Measurements from ENCODE around the gene LPAR3.

LPAR3 gene

DNA sequence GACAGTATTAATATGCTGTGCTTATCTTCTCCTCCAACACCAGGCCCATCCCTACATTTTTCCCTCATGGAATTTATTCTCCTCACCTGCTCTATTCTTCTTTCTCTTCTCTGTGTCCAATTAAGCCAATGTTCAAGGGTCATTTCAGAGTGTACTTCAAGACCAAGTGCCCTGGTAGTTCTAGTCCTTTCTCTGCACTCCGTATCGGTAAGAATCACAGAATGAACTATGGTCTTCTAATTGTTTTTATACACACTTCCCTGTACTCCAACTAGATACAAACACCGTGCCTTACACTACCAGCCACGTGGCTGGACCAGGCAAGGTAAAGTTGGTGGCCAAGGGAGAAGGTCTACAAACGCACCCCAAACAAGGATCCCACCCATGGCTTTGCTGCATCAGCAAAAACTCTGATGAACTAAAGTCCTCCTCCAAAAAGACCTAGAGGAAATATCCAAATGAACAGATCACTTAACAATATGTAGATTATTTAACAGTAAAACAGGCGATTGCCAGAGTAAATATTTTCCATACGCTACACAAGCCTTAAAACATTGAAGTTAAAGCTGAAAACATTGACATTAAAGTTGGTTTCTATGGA, 40.1 kb upstream of the LPAR3 start:
- TF ChIP-seq, protein P1, sequence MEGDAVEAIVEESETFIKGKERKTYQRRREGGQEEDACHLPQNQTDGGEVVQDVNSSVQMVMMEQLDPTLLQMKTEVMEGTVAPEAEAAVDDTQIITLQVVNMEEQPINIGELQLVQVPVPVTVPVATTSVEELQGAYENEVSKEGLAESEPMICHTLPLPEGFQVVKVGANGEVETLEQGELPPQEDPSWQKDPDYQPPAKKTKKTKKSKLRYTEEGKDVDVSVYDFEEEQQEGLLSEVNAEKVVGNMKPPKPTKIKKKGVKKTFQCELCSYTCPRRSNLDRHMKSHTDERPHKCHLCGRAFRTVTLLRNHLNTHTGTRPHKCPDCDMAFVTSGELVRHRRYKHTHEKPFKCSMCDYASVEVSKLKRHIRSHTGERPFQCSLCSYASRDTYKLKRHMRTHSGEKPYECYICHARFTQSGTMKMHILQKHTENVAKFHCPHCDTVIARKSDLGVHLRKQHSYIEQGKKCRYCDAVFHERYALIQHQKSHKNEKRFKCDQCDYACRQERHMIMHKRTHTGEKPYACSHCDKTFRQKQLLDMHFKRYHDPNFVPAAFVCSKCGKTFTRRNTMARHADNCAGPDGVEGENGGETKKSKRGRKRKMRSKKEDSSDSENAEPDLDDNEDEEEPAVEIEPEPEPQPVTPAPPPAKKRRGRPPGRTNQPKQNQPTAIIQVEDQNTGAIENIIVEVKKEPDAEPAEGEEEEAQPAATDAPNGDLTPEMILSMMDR (IDR thresholded peaks at IDR 0.05; ENCODE audit: insufficient read depth, missing control alignments) = no peak
- DNase-seq (ENCODE audit: insufficient read length, low spot score) = no peak
- FAIRE-seq = no peak

DNA sequence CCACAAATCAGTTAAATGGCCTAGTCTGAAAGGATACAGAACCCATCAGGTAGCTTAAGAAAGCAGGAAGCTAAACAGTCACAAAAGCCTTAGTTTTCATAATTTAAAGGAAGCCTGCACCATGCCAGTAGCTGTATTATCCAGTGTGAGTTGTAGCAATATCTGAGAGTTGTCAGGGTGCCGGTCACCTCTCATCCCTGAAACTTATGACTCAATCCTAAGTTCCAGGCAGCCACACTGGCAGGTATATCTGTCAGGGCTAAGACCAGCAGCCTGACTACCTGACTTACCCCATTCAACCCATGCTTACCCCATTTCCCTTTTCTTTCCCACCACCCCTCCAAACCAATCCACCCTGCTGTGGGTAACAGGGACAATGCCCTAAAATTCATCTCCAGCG, 37.8 kb upstream of the LPAR3 start:
- DNase-seq (ENCODE audit: insufficient read length, low spot score) = no peak
- TF ChIP-seq, protein P1 (IDR thresholded peaks at IDR 0.05; ENCODE audit: insufficient read depth, missing control alignments) = no peak
- FAIRE-seq = no peak

DNA sequence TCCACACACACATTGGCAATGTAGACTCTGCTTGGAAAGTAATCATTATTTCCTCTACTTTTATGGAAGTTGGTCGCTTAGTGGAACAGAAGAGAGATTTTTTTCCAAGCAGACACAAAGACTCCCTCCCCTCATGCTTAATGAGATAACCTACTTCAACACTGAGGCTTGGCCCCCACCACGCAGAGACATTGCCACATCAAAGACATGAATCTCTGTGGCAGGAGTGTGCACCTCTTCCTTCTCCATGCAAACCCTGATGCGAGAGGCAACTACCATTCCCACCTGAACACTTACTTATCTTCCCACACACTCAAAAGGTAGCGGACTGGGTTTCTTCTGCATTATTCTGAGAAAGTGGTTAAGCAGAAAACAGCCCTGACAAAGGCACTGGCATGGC, 37.3 kb upstream of the LPAR3 start:
- TF ChIP-seq, protein P1 (IDR thresholded peaks at IDR 0.05; ENCODE audit: insufficient read depth, missing control alignments) = no peak
- FAIRE-seq (no peak), DNase-seq (ENCODE audit: insufficient read length, low spot score) (no peak)

DNA sequence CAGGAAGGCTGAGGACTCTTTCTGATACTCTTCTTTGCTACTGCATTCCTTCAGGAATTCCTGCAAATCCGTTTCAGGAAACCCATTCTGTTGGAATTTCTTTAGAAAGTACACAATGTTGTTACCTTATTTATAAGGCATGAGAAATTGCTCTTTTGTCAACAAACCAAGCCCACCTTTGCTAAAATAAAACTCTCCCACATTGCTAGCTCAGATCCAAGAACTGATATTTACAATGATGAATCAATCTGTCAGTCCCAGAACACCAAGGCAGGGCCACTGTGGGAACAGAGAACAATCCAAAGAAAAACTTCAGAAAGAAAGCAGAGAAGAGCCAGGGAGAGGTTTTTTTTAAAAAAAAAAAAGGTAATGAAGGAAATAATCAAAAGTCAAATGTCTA, 36.6 kb upstream of the LPAR3 start:
- TF ChIP-seq, protein P1 (IDR thresholded peaks at IDR 0.05; ENCODE audit: insufficient read depth, missing control alignments) = no peak
- FAIRE-seq (no peak), DNase-seq (ENCODE audit: insufficient read length, low spot score) (no peak)

DNA sequence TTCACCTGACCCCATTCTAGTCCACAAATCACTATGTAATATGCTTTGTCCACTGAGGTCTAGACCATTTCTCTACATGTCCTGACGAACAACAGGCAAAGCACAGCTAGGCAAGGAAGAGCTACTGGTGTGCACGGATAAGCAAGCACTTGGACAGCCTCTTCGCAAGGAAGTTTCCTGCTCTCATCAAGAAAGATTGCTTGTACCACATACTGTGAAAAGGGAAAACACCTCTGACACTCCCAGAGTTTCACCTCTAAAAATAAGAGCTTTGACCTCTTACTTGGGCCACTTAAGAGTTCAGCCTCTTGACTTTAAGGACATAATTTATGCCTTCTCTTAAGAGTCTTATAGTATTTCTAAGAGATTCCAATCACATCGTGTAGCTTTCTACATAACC, 36.0 kb upstream of the LPAR3 start:
- FAIRE-seq (no peak), DNase-seq (ENCODE audit: insufficient read length, low spot score) (no peak)
- TF ChIP-seq, protein P1 (IDR thresholded peaks at IDR 0.05; ENCODE audit: insufficient read depth, missing control alignments) = no peak

DNA sequence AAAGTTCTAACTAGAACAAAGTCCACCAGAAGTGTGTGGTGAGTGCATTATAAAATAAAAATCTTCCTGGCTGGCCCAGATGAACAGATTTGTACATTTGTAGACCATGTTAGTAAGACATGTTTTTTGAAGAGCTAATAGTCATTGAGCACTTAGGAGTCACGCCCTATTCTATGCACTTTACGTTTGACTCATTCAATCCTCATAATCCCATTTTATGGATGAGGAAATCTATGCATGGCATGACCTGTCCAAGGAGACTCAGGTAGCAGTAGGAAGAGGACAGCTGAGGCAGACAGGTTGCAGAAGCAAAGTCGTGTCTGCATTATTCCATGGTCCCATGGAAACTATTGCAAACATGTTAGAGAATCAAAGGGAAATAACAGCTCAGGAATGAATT, 30.3 kb upstream of the LPAR3 start:
- FAIRE-seq (no peak), DNase-seq (ENCODE audit: insufficient read length, low spot score) (no peak)
- TF ChIP-seq, protein P1 (IDR thresholded peaks at IDR 0.05; ENCODE audit: insufficient read depth, missing control alignments) = no peak

DNA sequence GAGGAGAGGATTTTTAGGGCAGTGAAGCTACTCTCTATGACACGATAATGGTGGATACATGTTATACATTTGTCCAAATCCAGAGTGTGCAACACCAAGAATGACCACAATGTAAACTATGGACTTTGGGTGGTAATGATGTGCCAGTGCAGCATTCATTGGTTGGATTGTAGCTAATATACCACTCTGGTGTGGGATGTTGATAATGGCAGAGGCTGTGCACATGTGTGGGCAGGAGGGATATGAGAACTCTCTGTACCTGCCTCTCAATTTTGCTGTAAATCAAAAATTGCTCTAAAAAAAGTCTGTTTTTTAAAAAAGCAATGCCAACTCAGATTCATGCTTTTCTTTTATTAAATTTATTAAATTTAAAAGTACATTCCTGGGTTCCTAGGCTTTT, 27.2 kb upstream of the LPAR3 start:
- FAIRE-seq (no peak), DNase-seq (ENCODE audit: insufficient read length, low spot score) (no peak)
- TF ChIP-seq, protein P1 (IDR thresholded peaks at IDR 0.05; ENCODE audit: insufficient read depth, missing control alignments) = no peak

Measured in D721Med (cell line).